Measurements from ENCODE around the gene SLC4A2.

DNA sequence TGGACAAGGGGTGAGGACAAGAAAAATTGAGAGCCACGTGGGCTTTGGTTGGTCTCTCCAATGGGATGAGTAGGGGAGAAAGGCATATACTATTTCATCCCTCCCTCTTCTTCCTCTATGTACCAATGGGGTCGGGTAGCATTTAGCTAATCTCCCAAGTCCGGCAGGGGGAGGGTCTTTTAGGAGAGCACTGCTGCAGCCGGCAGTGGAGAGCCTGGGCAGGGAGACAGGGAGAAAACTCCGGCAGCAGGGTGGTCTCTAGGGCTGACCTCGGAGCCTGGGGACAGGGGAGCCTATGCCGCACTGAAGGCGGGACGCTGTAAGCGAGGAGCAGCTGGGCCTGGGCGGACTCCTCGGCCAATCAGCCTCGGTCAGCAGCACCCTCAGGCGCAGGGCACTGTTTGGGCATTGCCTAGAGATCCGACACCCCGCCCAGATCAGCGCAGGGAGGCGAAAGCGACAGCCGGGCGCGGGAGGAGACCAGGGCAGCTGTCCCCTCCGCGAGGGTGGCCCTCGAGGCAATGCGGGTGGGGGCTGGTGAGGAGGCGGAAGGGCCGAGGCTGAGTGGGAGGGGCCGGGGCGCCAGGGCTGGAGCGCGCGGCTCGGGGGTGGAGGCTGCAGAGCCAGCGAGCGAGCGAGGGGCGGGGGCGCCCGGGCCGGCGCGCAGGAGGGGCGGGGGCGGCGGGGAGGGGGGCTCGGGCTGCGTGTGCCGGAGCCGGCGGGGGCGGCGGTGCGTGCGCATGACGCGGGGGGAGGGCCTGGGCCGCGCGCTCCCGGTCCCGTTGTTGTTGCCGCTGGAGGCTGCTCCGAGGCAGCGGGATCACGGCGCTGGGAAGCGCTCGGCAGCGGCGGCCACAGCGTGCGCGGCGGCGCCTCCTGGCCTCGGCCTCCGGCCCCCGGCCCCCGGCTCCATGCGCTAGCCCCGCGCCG, 26.6 kb downstream of the SLC4A2 start, which contains the start of gene AGAP3:
- TF ChIP-seq, protein P1, sequence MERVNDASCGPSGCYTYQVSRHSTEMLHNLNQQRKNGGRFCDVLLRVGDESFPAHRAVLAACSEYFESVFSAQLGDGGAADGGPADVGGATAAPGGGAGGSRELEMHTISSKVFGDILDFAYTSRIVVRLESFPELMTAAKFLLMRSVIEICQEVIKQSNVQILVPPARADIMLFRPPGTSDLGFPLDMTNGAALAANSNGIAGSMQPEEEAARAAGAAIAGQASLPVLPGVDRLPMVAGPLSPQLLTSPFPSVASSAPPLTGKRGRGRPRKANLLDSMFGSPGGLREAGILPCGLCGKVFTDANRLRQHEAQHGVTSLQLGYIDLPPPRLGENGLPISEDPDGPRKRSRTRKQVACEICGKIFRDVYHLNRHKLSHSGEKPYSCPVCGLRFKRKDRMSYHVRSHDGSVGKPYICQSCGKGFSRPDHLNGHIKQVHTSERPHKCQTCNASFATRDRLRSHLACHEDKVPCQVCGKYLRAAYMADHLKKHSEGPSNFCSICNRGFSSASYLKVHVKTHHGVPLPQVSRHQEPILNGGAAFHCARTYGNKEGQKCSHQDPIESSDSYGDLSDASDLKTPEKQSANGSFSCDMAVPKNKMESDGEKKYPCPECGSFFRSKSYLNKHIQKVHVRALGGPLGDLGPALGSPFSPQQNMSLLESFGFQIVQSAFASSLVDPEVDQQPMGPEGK (CRISPR knock-in tag; IDR thresholded peaks at IDR 0.05; ENCODE audit: borderline replicate concordance): no peak
- TF ChIP-seq ISL1 (CRISPR knock-in tag; IDR thresholded peaks at IDR 0.05): no peak
- no peak for TF ChIP-seq GLIS3 (CRISPR knock-in tag; IDR thresholded peaks at IDR 0.05)
- TF ChIP-seq, protein P2, sequence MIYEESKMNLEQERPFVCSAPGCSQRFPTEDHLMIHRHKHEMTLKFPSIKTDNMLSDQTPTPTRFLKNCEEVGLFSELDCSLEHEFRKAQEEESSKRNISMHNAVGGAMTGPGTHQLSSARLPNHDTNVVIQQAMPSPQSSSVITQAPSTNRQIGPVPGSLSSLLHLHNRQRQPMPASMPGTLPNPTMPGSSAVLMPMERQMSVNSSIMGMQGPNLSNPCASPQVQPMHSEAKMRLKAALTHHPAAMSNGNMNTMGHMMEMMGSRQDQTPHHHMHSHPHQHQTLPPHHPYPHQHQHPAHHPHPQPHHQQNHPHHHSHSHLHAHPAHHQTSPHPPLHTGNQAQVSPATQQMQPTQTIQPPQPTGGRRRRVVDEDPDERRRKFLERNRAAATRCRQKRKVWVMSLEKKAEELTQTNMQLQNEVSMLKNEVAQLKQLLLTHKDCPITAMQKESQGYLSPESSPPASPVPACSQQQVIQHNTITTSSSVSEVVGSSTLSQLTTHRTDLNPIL (CRISPR knock-in tag; IDR thresholded peaks at IDR 0.05; ENCODE audit: low read depth): no peak
- TF ChIP-seq PPARA (CRISPR knock-in tag; IDR thresholded peaks at IDR 0.05; ENCODE audit: borderline replicate concordance): no peak
- no peak for TF ChIP-seq ZNF70 (CRISPR knock-in tag; IDR thresholded peaks at IDR 0.05)
- TF ChIP-seq, protein P3, sequence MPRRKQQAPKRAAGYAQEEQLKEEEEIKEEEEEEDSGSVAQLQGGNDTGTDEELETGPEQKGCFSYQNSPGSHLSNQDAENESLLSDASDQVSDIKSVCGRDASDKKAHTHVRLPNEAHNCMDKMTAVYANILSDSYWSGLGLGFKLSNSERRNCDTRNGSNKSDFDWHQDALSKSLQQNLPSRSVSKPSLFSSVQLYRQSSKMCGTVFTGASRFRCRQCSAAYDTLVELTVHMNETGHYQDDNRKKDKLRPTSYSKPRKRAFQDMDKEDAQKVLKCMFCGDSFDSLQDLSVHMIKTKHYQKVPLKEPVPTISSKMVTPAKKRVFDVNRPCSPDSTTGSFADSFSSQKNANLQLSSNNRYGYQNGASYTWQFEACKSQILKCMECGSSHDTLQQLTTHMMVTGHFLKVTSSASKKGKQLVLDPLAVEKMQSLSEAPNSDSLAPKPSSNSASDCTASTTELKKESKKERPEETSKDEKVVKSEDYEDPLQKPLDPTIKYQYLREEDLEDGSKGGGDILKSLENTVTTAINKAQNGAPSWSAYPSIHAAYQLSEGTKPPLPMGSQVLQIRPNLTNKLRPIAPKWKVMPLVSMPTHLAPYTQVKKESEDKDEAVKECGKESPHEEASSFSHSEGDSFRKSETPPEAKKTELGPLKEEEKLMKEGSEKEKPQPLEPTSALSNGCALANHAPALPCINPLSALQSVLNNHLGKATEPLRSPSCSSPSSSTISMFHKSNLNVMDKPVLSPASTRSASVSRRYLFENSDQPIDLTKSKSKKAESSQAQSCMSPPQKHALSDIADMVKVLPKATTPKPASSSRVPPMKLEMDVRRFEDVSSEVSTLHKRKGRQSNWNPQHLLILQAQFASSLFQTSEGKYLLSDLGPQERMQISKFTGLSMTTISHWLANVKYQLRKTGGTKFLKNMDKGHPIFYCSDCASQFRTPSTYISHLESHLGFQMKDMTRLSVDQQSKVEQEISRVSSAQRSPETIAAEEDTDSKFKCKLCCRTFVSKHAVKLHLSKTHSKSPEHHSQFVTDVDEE (CRISPR knock-in tag; IDR thresholded peaks at IDR 0.05): 0 out of 2 replicates have a peak, but pooled peaks have one; percentile 16
- TF ChIP-seq ZFP30 (CRISPR knock-in tag; IDR thresholded peaks at IDR 0.05): no peak
- TF ChIP-seq OSR1 (CRISPR knock-in tag; IDR thresholded peaks at IDR 0.05): no peak
- TF ChIP-seq ARNTL (CRISPR knock-in tag; IDR thresholded peaks at IDR 0.05; ENCODE audit: borderline replicate concordance, low read depth): no peak
- no peak for TF ChIP-seq TCF4 (CRISPR knock-in tag; IDR thresholded peaks at IDR 0.05; ENCODE audit: borderline replicate concordance)
